GM18870 (cell line): ENCODE data around the gene SDHC.
"Not testable (repeated sequence)": the region's sequence is repeated elsewhere in the genome, so short reads cannot be mapped to it uniquely, and the experiment has no call there.

ENCODE experiments used
- ATAC-seq: cut with Tn5 transposase; IDR thresholded peaks from one replicate; pipeline ENCODE4 v1.9.1; 2021; ENCODE audit warnings: moderate library complexity; ENCODE audit not compliant: unreplicated experiment

Gene SDHC

DNA sequence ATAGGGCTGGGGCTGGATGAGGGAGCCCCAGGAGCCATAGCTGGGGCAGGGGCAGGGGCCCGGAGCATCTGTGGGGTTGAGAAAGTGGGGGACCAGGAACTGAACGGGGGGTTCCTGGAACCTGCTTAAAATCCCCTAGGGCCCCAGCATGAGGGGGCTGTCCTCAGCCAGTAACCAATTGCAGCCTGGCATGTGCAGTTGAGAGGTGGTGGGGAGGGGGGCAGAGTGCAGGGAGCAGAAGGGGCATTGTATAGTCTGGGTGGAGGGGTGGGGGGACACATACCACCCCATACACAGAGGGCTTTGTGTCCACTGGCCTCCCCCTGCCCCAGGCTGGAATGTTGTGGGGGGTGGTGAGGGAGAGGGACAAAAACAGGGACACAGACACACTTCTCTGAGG lies 4.3 kb upstream of the SDHC start, which contains the start of gene MPZ:
Gene MPZ, minus strand, starts transcription at position 101 of the 400 bp plus-strand sequence. Its CDS starts 63 bp downstream, at position 38.
- ATAC-seq, result no peak

DNA sequence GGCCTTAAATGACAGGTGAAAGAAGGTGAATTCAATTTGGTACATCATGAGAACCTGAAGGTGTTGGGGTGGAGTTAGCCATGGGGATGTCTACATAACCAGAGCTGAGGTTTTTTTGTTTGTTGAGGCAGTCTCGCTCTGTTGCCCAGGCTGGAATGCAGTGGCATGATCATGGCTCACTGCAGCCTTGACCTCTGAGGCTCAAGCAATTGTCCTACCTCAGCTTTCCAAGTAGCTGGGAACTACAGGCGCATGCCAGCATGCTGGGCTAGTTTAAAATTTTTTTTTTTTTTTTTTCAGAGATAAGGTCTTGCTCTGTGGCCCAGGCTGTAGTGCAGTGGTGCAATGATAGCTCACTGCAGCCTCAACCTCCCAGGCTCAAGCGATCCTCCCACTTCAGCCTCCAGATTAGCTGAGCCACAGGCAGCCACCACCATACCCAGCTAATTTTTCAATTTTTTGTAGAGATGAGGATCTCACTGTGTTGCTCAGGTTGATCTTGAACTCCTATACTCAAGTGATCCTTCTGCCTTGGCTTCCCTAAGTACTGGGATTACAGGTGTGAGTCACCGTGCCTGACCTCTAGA lies 2.5 kb upstream of the SDHC start:
- no peak for ATAC-seq

DNA sequence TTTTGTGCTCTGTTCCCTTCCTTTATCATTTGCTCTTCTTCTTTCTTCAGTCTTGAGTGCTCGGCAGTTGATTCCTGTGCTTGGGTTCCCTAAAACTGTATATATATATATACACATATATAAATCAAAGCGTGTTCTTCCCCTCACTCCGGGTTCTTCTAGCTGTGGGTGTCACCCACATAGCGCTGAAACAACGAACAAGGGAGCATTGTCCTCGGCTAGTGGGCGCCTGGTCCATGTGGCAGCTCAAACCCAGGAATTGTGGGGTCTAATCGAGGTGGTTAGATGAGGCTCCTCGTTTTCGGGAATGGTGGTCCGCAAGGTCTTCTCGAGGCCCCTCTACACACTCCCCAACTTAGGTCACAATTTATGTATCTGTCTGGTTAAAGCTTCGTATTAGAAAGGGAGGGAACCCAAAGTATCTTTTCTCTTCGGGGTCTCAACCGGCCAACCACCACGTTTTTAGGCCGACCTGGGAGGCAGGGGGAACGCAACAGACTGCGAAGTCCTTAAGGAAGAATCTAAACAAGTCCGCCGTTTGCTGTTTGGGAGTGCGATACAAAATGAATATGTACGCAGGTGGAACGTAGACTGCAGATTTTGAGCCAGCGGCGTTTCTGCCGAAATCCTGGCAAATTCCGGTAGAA lies 504 bp upstream of the SDHC start:
- no peak for ATAC-seq

DNA sequence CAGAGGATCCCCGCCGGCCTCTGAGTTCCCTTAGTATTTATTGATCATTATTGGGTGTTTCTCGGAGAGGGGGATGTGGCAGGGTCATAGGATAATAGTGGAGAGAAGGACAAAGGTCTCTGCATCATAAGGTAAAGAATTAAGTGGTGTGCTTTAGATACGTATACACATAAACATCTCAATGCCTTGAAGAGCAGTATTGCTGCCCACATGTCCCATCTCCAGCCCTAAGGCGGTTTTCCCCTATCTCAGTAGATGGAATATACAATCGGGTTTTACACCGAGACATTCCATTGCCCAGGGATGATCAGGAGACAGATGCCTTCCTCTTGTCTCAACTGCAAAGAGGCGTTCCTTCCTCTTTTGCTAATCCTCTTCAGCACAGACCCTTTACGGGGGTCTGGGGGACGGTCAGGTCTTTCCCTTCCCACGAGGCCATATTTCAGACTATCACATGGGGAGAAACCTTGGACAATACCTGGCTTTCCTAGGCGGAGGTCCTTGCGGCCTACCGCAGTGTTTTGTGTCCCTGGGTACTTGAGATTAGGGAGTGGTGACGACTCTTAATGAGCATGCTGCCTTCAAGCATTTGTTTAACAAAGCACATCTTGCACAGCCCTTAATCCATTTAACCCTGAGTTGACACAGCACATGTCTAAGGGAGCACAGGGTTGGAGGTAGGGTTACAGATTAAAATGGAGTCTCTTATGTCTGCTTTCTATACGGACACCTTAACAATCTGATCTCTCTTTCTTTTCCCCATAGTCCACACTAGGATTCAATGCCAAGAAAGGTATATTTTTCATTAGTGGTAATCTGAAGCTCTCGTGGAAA lies 1.9 kb downstream of the SDHC start:
- not testable (repeated sequence) for ATAC-seq

DNA sequence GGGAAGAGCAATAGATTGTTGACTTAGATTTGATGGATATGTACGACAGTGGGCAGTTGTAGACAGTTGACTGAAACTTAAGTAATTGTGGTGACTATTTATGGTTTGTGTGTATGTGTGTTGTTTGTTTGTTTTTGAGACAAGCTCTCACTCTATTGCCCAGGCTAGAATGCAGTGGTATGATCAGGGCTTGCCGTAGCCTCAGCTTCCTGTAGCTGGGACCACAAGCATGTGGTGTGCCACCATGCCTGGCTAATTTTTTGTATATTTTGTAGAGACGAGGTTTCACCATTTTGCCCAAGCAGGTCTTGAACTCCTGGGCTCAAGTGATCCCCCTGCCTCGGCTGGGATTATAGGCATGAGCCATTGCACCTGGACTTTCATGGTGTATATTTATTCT lies 9.8 kb downstream of the SDHC start:
- no peak for ATAC-seq

DNA sequence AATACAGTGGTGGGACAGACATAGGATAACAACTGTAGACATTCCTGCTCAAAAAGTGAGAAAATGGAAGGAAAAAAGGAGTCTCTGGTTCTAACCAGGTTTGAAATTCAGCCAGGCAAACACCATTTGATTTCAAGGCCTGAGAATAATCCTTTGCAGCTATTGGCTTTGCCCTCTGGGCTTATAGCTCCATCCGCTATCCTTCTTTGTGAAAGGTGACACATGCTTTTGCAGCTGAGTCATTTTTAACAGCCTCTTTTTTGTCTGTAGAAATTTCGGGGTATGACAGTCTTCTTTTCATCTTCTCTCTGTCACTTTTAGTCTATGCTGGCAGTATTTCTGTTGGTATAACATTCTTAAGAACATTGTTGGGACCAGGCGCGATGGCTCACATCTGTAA lies 16.2 kb downstream of the SDHC start:
- ATAC-seq, result no peak

DNA sequence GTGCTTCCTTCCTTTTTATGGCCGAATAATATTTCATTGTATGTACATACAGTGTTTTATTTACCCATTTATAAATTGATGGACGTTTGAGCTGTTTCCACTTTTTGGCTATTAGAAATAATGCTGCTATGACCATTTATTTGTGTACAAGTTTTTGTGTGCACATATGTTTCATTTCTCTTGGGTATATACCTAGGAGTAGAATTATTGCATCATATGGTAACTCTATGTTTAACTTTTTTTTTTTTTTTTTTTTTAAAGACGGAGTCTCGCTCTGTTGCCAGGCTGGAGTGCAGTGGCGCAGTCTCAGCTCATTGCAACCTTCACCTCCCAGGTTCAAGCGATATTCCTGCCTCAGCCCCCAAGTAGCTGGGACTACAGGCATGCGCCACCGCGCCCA lies 19.0 kb downstream of the SDHC start:
- no peak for ATAC-seq

DNA sequence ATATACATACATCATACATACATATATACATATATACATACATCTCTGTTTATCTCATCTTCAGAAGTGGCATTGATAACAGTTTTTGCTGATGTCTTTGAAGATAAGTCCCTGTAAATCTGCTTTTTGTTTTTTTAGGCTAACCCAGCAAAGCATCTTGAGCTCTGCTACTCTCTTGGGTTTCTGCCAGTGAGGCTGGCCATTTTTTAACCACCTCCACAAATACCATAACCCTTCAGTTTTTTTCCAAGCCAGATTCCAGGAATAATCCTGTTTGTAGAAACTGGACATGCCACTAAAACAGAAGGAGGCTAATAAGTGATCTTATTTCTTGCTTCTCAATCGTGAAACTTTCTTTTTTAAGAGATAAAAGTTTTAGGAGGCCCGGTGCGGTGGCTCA lies 21.6 kb downstream of the SDHC start:
- no peak for ATAC-seq

DNA sequence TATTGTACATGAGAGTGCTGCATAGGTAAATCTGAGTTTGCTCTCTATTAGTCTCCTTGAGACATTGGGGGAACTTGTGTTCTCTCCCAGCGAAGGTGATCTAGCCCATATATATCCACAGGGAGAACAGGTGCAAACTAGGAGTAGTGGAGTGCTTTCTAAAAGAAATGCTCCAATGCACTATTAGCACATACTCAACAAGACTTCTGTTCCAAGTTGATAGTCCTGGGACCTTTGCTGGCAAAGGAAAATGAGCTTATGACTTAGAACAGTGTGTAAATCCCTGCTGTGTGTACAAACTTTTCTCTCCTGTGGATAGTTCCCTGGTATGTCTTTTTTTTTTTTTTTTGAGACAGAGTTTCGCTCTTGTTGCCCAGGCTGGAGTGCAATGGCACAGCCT lies 28.0 kb downstream of the SDHC start:
- ATAC-seq, result no peak

DNA sequence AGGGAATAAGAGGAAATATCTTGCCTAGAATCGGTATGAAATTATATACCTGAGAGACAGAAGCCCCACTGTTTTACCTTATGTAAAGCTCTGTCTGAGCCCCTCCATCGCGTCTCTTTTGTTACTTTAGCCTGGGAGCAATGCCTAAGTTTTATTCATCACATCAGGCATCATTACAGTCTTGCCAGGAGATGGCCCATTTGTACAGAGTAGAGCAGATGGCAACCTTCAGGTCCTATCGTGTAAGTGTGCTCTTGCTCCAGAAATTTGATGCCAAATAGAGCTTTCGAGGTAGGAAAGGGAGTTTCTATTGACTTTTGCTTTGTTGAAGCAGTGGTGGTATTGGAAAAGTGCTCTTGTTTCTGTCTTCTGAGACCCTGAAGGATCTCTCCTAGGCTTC lies 28.6 kb downstream of the SDHC start:
- no peak for ATAC-seq

DNA sequence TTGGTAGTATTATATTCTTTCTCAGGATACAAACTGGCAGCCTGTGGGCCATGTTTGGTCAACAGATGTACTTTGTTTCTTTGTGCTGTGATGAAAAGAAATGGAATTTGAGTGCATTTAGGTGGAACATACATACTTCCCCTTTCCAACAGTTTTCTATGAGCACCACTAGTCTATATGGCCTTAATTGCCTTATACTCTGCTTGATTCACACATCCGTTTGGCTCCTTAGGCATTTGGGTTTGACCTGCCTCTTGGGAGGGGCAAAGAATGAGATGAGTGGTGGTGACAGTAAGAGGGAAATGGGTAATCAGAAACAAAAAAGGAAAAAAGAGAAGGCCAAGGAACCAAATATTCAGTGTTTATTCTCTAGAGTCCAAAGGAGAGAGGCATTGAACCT lies 36.5 kb downstream of the SDHC start:
- no peak for ATAC-seq

DNA sequence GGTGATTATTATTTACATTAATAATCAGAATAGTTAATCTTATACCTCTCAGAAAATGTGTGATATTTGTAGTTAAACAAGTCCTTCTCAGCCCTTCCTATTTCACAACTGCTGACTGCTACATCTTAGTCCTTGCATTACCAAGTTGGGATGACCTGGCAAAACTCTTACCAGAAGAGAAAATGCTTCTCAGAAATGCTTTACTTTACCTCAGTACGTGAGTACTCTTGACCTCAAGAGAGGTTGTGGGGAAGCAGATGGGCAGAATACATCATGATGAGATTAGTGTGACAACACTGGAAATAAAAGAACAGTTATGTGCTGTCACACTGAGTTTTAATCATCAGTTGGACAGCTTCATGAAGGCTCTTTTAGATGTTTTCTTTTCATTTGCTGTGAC lies 37.3 kb downstream of the SDHC start:
- ATAC-seq, result no peak

DNA sequence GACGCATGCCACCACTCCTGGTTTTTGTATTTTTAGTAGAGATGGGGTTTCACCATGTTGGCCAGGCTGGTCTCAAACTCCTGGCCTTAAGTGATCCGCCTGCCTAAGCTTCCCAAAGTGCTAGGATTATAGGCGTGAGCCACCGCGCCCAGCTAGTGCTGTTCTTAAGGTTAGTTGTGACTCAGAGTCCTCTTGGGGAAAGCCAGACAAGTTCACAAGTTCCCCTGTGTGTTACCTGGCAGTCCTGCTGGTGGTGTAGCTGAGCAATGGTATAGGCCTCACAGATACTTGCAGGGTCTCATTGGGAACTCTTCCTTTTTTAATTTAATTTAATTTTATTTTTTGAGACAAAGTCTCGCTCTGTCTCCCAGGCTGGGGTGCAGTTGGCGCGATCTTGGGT lies 42.9 kb downstream of the SDHC start:
- no peak for ATAC-seq

DNA sequence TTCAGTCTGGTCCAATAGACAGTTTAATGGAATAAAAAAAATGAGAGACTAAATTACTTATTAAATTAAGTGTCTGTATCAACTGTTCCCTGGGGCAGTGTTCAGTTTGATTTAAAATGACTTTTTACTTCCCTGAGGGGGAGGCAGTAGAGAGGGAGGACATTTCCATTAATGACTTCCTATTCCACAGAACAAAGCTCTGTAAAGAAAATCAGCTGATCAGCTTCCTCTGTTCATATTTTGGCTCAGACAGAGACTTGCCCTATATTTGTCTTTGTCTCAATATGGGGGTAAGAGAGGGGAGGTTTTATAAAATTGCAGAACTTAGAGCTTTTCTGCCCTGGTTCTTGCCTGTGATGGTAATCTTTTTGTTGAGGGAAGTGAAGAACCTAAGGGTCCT lies 45.1 kb downstream of the SDHC start:
- no peak for ATAC-seq

DNA sequence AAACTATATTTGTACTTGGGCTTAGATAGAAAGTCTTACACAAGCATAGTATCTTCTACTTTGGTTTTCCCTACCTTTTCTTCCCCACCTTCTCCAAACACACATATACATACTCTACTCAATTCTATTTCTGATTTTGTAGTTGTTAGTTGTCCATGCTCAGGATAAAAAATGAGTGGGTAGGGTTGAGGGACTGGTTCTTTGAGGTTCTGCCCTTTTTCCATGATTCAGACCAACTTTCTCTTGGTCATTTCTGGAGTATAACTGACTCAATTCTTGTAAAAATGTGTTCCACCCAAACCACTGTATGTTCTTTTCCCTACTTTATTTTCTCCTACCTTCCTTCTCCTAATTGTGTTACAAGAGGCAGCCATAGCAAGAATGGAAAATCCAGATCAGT lies 50.2 kb downstream of the SDHC start:
- no peak for ATAC-seq

DNA sequence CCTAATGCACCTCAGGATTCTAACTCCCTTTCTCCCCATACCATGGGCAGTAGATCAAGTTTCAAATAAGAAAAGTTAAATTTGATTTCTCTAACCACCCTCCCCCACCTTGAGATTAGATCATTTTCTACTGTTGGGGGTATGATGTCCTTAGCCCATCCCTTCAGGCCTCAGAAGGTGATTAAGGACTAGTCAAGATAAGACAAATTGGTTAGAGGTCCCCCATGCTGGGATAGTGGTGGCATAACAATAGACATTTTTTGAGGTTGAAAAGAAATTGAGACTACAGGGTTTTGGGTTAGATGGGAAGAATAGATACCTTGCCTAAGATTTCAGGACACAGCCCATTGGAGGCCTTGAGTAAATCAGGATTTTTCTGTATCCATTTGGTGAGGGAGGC lies 51.0 kb downstream of the SDHC start:
- no peak for ATAC-seq

DNA sequence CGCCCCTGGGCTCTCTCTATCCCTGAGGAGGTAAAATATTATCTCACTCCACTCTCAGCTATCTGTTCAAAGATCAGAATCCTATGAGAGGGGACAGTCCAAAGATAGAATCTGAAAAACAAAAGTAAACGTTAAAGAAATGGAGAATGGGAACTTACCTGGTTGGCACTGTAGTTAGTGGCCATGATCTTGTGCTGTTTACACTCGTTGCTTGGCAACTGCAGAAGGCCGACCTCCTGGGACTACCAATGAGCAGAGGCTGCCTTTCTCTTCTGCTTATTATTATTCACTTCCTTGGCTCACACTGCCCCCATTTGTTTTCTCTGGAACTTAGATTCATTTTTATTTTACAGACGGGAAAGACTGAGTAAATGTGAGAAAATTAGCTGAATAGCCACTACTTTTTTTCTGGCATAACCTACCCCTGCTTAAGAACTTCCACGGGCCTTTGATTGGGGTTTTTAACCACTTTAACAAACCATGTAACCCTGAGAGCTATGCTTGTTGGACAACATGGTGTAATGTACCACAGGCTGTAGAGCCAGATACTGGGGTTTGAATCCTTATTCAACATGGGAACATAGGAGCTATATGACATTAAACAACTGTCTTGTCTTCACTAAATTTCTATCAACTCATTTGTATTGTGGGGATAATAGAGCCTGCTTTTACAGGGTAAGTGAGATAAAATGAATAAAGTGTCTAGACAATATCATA lies 53.7 kb downstream of the SDHC start, which contains the start of gene CFAP126:
Gene CFAP126, minus strand, starts transcription at position 193 of the 717 bp plus-strand sequence. Its CDS starts 8 bp downstream, at position 185.
- ATAC-seq, result peak; percentile 87

DNA sequence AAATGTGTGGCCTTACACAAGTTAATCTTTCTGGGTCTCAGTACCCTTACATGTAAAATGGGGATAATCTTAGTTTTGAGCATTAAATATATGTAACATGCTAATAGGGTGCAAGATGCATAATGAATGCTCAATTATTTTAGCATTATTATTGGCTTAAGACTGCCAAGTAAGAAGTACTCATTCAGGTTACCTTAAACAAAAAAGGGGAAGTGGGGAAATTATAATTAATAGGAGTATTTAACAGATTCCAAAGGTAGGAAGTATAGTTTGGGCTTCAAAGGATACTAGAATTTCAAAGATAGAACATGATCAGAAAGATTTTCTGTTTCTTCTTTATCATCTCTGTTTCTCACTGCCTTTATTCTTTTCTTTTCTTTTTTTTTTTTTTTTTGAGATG lies 59.3 kb downstream of the SDHC start:
- no peak for ATAC-seq

DNA sequence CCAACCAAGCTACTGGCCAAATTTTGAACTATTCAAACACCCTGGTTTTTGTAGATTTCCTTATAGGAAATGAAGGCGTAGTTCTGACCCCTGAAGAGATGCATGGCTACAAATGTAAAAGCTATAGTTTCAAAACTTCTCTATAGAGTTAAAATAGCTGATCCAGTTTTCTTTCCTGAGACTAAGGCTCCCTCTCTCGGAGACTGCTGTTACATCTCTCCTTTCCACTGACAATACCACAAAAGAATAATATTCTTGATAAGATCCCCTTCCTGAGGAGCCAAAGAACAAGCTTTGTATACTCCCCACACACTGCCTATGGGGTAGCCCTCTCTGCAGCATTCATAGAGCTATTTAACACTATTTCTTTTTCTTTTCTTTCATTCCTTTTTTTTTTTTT lies 60.2 kb downstream of the SDHC start:
- no peak for ATAC-seq

DNA sequence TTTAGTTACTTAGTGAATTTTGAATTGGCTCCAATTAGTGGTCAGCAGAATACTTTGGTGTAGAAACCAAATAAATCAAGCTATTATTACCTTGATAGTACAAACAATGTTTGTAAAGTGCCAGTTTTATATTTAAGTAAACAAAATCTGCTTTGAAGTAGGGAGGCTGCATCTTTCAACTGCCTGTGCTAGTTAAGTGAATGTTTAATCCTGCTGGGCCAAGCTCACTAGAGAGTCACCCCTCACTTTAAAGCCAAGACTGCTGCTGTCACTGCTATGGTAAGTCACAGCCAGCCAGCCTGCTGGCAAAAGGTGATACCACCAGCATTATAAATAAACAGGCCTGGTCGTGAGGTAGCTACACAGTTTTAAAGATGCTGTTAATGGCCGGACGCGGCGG lies 63.8 kb downstream of the SDHC start:
- no peak for ATAC-seq

DNA sequence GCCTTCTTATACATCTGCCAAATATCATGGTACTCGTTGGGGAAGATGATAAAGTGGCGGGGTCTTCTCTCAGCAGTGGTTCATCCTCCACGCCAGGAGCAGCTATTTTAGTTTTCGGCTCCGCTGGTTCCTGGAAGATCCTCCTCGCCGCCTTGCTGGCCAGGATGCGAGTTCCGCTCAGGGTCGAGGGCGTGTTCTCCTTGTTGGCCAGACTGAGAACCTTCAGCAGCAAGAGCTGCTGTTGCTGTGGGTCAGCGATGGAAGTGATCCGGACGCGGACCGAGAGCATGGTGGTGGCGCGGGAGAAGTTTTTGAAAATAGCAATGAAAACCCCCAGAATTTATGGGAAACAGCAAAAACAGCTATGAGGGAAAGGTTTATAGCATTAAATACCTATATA lies 64.9 kb downstream of the SDHC start:
- no peak for ATAC-seq
